Brain microvascular endothelial cell (primary cell): ENCODE results near the gene SPACDR.

ENCODE experiments used
- DNase-seq: peaks from one replicate; pipeline ENCODE4 v3.0.0-alpha.2; 2020
- H3K27ac ChIP-seq: fragments of 250-450 bp; sonication (Bioruptor Pico); 2 replicates; pipeline ENCODE4 v1.5.1; 2020; ENCODE audit warnings: mild to moderate bottlenecking, moderate library complexity
- H3K27me3 ChIP-seq: fragments of 250-450 bp; sonication (Bioruptor Pico); replicated peaks from 2 replicates; pipeline ENCODE4 v1.5.1; 2020; ENCODE audit warnings: mild to moderate bottlenecking
- H3K36me3 ChIP-seq: fragments of 250-450 bp; sonication (Bioruptor Pico); replicated peaks from 2 replicates; pipeline ENCODE4 v1.5.1; 2020; ENCODE audit warnings: mild to moderate bottlenecking
- H3K4me3 ChIP-seq: 2 replicates; pipeline ENCODE4 v1.5.1; 2011; ENCODE audit warnings: low read depth, mild to moderate bottlenecking, control low read depth, low read length, moderate library complexity
- in situ Hi-C: cut with HindIII; loops from 2 replicates; pipeline ENCODE4 v1.10.0; 2017; ENCODE audit warnings: low sequenced_read_pairs, low pct_ligation_motif_present
- TF ChIP-seq, protein P1 (sequence below): IDR thresholded peaks from 2 replicates; pipeline ENCODE4 v1.5.1; 2011; ENCODE audit warnings: low read depth, mild to moderate bottlenecking, moderate library complexity, low read length, control low read depth, inconsistent platforms; ENCODE audit errors: missing control alignments

The SPACDR gene

GRCh38 chr7:100418930-100419659 lies 45.0 kb downstream of the SPACDR start:
- DNase-seq, result no peak
- no peaks in the 10 kb centered on the region for H3K36me3 ChIP-seq
- in situ Hi-C loops, result no loop called here

GRCh38 chr7:100415448-100415847 lies 48.6 kb downstream of the SPACDR start:
- no peak for DNase-seq
- Histone ChIP-seq H3K36me3 (no peaks in the 10 kb centered on the region), H3K4me3 (no peak overlapping the region), H3K27me3 (peaks cover 5% of the 10 kb centered on the region), H3K27ac (no peak overlapping the region)
- TF ChIP-seq, protein P1, sequence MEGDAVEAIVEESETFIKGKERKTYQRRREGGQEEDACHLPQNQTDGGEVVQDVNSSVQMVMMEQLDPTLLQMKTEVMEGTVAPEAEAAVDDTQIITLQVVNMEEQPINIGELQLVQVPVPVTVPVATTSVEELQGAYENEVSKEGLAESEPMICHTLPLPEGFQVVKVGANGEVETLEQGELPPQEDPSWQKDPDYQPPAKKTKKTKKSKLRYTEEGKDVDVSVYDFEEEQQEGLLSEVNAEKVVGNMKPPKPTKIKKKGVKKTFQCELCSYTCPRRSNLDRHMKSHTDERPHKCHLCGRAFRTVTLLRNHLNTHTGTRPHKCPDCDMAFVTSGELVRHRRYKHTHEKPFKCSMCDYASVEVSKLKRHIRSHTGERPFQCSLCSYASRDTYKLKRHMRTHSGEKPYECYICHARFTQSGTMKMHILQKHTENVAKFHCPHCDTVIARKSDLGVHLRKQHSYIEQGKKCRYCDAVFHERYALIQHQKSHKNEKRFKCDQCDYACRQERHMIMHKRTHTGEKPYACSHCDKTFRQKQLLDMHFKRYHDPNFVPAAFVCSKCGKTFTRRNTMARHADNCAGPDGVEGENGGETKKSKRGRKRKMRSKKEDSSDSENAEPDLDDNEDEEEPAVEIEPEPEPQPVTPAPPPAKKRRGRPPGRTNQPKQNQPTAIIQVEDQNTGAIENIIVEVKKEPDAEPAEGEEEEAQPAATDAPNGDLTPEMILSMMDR, result no peak
- in situ Hi-C loops, result no loop called here

More at GRCh38 chr7:100418930-100419659, 45.0 kb downstream of the SPACDR start:
- TF ChIP-seq, protein P1, result peak; percentile 3
- Histone ChIP-seq H3K27me3 (no peaks in the 10 kb centered on the region), H3K4me3 (no peak overlapping the region), H3K27ac (no peak overlapping the region)

DNA sequence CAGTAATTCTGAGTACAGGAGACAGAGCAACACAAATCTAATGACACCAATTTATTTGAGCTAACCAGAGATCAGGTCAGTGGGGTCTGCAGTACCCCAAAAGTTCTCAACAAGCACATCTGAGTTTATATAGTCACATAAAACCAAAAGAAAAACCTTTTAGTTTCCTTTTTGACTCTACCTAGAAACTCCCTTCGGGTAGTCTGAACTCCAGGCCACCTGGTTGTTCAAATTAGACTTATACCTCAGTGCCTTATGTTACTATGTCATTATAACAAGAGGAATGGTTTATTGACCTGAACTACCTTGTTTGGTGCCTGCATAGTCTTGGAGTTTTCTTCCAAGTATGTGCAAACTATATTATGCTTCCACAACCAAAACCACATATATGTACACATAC lies 50.2 kb downstream of the SPACDR start:
- TF ChIP-seq, protein P1, result no peak

GRCh38 chr7:100413346-100413745 lies 50.7 kb downstream of the SPACDR start:
- no peak overlapping the region for H3K27ac ChIP-seq
- in situ Hi-C loops, result no loop called here
- no peak for DNase-seq
- H3K36me3 ChIP-seq, result no peaks in the 10 kb centered on the region
- no peak overlapping the region for H3K4me3 ChIP-seq
- TF ChIP-seq, protein P1, result no peak
- peaks cover 14% of the 10 kb centered on the region for H3K27me3 ChIP-seq

More for the DNA sequence above, 50.2 kb downstream of the SPACDR start:
- no peak overlapping the region for H3K4me3 ChIP-seq
- no peaks in the 10 kb centered on the region for H3K36me3 ChIP-seq
- no peak overlapping the region for H3K27ac ChIP-seq
- no peak for DNase-seq
- in situ Hi-C loops, result no loop called here
- peaks cover 12% of the 10 kb centered on the region for H3K27me3 ChIP-seq

GRCh38 chr7:100411101-100411500 lies 53.0 kb downstream of the SPACDR start:
- Histone ChIP-seq H3K27me3 (peaks cover 15% of the 10 kb centered on the region), H3K27ac (no peak overlapping the region), H3K36me3 (no peaks in the 10 kb centered on the region), H3K4me3 (no peak overlapping the region)
- DNase-seq, result no peak
- in situ Hi-C loops, result no loop called here
- TF ChIP-seq, protein P1, result no peak
